Esophagus muscularis mucosa (tissue), 2 donors: ENCODE data around the gene NDST4.

ENCODE experiments used
- POLR2A ChIP-seq: fragments of 450-650 bp; IDR thresholded peaks from one replicate; pipeline ENCODE4 v1.6.1; 2017; ENCODE audit warnings: antibody characterized with exemption, moderate library complexity, mild to moderate bottlenecking, low read depth
- POLR2AphosphoS5 ChIP-seq, 2 donors: sonication (generic); formaldehyde crosslinking; IDR thresholded peaks; one replicate each; pipeline ENCODE4 v1.6.1; 2017; ENCODE audit warnings: antibody characterized with exemption in 2 of 2

- TF ChIP-seq POLR2A = no peak
- no peak for TF ChIP-seq POLR2AphosphoS5 (IDR thresholded peaks at IDR 0.05)
These were observed 70.9 kb downstream of the NDST4 start for GRCh38 chr4:115042496-115042895.
